Measurements from ENCODE around the gene PRDM7.

The PRDM7 gene

DNA sequence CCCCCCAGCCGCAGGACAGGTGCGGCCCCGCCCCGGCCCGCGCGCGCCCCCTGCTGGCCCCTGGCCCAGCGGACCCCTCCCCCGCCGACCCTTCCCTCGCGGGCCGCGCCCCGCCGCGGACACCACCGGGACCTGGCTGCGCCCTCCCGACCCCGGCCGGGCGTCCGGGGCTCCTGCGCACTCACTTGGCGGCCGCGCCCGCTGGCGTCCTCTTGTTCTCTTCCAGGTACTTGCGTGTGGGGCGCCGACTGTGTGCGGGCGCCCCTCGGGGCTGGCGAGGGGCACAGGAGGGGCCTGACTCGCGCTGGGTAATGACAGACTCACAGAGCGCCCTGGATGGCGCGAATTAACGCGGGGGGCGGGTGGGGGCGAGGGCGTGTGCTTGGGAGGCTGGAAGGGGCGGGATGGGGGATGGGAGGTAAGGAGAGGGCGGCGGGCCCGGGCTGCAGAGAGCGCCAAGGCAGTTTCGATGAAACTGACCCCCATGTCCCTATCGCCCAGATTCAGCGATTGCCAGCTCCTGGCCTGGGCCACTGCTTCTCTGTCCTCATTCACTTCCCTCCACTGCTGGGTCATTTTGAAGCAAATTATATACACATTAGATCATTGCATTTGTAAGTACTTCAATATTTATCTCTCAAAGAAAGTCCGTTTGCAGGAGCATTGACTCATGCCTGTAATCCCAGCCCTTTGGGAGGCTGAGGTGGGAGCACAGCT lies 57.4 kb downstream of the PRDM7 start:
- peaks cover 30% of the 10 kb centered on the region for H3K4me1 ChIP-seq (ENCODE audit: insufficient read depth, low read length)
- H3K36me3 ChIP-seq (ENCODE audit: insufficient read depth, low read length), result no peaks in the 10 kb centered on the region
- DNase-seq (peak; percentile 38), ATAC-seq (ENCODE audit: insufficient read depth, low read depth) (no peak)
- no peak overlapping the region for H3K4me2 ChIP-seq (ENCODE audit: insufficient read depth, low read length)
- no peak overlapping the region for H2AFZ ChIP-seq (ENCODE audit: low read depth, low read length)
- H3K27me3 ChIP-seq (ENCODE audit: insufficient read depth, low read length, poor library complexity), result peaks cover 13% of the 10 kb centered on the region
- no peaks in the 10 kb centered on the region for H3K79me2 ChIP-seq (ENCODE audit: insufficient read depth, low read length)
- peaks cover 15% of the 10 kb centered on the region; the same call in 1 of the 2 replicates for H4K20me1 ChIP-seq (ENCODE audit: insufficient read depth, low read length)
- no peaks in the 10 kb centered on the region for H3K9me3 ChIP-seq (ENCODE audit: insufficient read depth, low read length, severe bottlenecking)
- H3K9ac ChIP-seq (ENCODE audit: low read depth, low read length), result no peak overlapping the region
- H3K27ac ChIP-seq (ENCODE audit: low read length), result no peak overlapping the region
- no peak overlapping the region for H3K4me3 ChIP-seq (ENCODE audit: low read depth in 1 of 2, low read length in 2 of 2)
- TF ChIP-seq EZH2 (IDR thresholded peaks at IDR 0.05; ENCODE audit: borderline replicate concordance, low read depth, low read length, severe bottlenecking) (no peak), CTCF (IDR thresholded peaks at IDR 0.05; ENCODE audit: borderline replicate concordance, extremely low read depth, low read length, poor library complexity, severe bottlenecking) (peak; percentile 48)

DNA sequence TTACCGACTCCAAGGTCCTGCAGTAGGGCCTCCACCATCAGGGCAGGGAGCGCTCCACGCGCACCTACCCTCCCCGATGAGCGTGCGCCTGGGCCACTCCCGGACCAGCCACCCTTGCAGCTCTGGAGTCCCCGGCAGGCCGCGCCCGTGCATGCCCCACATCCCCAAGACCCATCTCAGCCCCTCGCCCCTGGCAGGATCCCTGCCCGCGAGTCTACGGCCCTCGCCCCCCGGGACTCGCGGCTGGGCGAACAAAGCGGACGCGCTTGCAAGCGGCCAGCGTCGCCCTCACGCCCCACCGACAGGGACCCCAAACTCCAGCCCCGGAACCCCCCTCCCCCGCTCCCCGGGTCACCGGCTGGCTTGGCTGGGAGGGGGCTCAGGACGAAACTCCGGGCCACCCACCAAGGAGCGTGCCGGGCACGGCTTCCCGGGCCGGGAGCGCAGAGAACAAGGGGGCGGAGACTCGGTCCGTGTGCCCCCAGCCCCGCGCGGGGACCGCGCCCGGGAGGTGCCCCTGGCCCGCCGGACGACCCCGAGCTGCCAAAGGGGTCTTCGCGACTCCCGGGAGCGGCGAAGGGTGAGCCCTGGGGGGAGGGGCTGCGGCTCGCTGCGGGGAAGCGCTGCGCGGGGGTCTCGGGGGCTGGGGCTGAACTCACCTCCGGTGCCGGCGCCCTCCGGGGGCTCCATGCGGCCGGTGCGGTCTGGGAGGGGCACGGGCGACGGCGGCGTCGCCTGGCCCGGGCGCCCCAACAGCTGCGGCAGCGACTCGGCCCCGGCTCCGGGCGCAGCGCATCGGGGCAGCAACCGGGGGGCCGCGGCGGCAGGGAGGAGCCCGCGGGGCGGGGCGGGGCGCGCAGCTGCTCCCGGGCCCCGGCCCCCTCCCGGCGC lies 58.2 kb downstream of the PRDM7 start, which contains the start of gene DBNDD1:
DBNDD1 (minus strand) TSS at position 805 of the 891 bp plus-strand sequence; CDS start at position 690, 115 bp downstream.
- Histone ChIP-seq H3K4me3 (ENCODE audit: low read depth in 1 of 2, low read length in 2 of 2) (no peak within 1 kb of the TSS), H3K36me3 (ENCODE audit: insufficient read depth, low read length) (no peaks in the 10 kb centered on the region), H3K27me3 (ENCODE audit: insufficient read depth, low read length, poor library complexity) (peaks cover 13% of the 10 kb centered on the region), H3K4me1 (ENCODE audit: insufficient read depth, low read length) (peaks cover 30% of the 10 kb centered on the region), H2AFZ (ENCODE audit: low read depth, low read length) (no peak within 1 kb of the TSS), H3K27ac (ENCODE audit: low read length) (no peak within 1 kb of the TSS), H3K9ac (ENCODE audit: low read depth, low read length) (no peak within 1 kb of the TSS), H3K79me2 (ENCODE audit: insufficient read depth, low read length) (no peaks in the 10 kb centered on the region), H4K20me1 (ENCODE audit: insufficient read depth, low read length) (peaks cover 15% of the 10 kb centered on the region; the same call in 1 of the 2 replicates), H3K4me2 (ENCODE audit: insufficient read depth, low read length) (peak within 1 kb of the TSS; percentile 55), H3K9me3 (ENCODE audit: insufficient read depth, low read length, severe bottlenecking) (no peaks in the 10 kb centered on the region)
- TF ChIP-seq EZH2 (IDR thresholded peaks at IDR 0.05; ENCODE audit: borderline replicate concordance, low read depth, low read length, severe bottlenecking) (no peak), CTCF (IDR thresholded peaks at IDR 0.05; ENCODE audit: borderline replicate concordance, extremely low read depth, low read length, poor library complexity, severe bottlenecking) (no peak)
- ATAC-seq (ENCODE audit: insufficient read depth, low read depth) (no peak), DNase-seq (no peak)

DNA sequence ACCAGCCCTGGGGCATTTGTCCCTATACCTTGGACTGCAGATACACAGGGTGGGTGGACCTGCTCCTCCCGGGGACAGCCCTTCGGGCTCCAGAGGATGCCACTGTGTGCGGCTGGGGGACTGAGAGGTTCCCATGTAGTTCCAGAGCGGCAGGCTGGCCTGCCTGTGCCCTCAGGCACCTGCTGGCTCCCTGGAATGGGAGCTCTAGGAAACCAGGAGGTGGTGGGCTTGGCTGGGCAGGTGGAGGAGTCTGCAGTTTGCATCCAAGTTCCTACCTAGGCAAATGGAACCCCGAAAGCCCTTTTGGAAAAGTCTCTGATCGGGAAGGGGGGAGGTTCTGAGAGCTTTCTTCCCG lies 58.9 kb downstream of the PRDM7 start:
- ATAC-seq (ENCODE audit: insufficient read depth, low read depth) (no peak), DNase-seq (no peak)
- Histone ChIP-seq H4K20me1 (ENCODE audit: insufficient read depth, low read length) (peaks cover 15% of the 10 kb centered on the region; the same call in 1 of the 2 replicates), H3K4me1 (ENCODE audit: insufficient read depth, low read length) (peaks cover 27% of the 10 kb centered on the region), H3K4me3 (ENCODE audit: low read depth in 1 of 2, low read length in 2 of 2) (no peak overlapping the region), H3K79me2 (ENCODE audit: insufficient read depth, low read length) (no peaks in the 10 kb centered on the region), H3K4me2 (ENCODE audit: insufficient read depth, low read length) (no peak overlapping the region), H3K27ac (ENCODE audit: low read length) (no peak overlapping the region), H3K9me3 (ENCODE audit: insufficient read depth, low read length, severe bottlenecking) (no peaks in the 10 kb centered on the region), H3K9ac (ENCODE audit: low read depth, low read length) (no peak overlapping the region), H3K36me3 (ENCODE audit: insufficient read depth, low read length) (no peaks in the 10 kb centered on the region), H3K27me3 (ENCODE audit: insufficient read depth, low read length, poor library complexity) (peaks cover 13% of the 10 kb centered on the region), H2AFZ (ENCODE audit: low read depth, low read length) (no peak overlapping the region)
- no peak for TF ChIP-seq CTCF (IDR thresholded peaks at IDR 0.05; ENCODE audit: borderline replicate concordance, extremely low read depth, low read length, poor library complexity, severe bottlenecking)
- TF ChIP-seq EZH2 (IDR thresholded peaks at IDR 0.05; ENCODE audit: borderline replicate concordance, low read depth, low read length, severe bottlenecking), result no peak
